Stimulated activated CD4-positive, alpha-beta T cell treated with anti-CD3 and anti-CD28 coated beads, Interleukin-2, amount 100 ng/mL, for 4 hours (primary cell): ENCODE data around the gene BTBD6.

Experiments
- DNase-seq: peaks from one replicate; pipeline ENCODE4 v3.0.0-alpha.2; 2020; ENCODE audit warnings: low read depth

The BTBD6 gene

GRCh38 chr14:105248368-105249181 is at the start of gene BTBD6:
TSS of gene BTBD6 (plus strand) at chr14:105248533. CDS start at chr14:105248712, 179 bp downstream.
- peak; percentile 83 for DNase-seq

DNA sequence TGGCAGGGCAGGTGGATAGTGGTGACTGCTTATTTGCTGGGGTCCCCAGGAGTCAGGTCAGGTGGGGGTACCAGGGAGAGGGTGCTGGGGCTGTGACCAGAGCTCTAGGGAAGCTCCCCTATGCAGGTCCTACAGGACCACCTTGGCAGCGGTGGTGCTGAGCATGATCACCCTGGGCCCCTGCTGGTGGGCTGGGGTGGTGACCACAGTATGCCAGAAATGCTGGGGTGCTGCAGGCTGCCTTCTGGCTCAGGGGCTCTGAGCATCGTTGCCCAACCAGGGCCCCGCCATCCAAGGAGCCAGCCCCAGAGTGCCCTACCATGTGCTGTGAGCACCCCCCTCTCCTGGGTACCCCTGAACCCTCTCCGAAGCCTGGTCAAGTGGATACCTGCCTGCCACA is 49.7 kb upstream of the BTBD6 start:
- DNase-seq: no peak

DNA sequence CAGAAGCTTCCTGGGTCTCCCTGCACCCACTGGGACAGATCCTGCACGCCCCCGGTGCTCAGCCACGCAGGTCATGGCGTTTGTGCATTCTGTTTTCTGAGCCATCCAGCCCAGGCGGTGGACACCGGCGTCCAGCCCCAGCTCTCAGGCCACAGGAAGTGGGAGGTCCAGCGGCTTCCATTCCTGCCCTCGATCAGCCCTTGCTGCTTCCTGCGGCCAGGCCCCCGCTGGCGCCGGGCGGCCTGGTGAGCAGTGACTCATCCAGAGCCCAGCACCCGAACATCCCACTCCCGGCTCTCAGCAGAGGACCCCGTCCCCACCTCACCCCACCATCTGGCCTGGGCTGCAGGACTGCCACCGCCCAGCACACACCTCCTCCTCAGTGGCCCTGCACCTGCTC is 49.2 kb upstream of the BTBD6 start:
- no peak for DNase-seq

- no peak for DNase-seq
These were observed 48.3 kb upstream of the BTBD6 start for GRCh38 chr14:105200074-105200473.

GRCh38 chr14:105200641-105201040 is 47.7 kb upstream of the BTBD6 start:
- no peak for DNase-seq

- DNase-seq: no peak
These were observed 47.0 kb upstream of the BTBD6 start for GRCh38 chr14:105201156-105201924.

DNA sequence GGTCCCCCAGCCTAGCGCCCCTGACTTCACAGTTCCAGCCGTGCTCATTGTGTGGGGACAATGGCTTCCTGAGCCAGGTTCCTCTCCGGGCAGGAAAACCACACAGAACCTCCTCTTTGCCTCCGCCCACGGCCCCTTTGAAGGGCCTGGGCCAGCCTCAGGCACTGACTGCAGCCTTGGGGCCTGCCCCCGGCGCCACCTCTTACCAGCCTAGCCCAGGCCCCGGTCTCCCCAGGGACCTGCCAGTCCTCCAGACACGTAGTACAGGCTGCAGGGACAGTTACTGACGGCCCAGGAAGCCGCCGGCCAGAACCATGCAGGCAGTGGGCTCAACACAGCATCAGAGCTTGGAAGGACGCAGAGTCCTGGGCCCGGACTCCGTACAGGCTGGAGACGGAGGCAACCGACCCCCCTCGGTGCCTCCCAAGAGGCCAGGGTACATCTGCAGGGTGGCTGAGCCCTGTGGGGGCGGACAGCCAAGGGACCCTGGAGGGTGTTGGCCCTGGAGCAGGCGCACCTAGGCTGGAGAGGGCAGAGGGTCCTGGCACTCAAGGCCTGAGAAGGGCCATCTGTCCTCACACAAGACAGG is 46.3 kb upstream of the BTBD6 start:
- DNase-seq: no peak

- no peak for DNase-seq
These were observed 45.2 kb upstream of the BTBD6 start for GRCh38 chr14:105203057-105203531.

GRCh38 chr14:105203701-105204100 is 44.6 kb upstream of the BTBD6 start:
- DNase-seq: no peak

DNA sequence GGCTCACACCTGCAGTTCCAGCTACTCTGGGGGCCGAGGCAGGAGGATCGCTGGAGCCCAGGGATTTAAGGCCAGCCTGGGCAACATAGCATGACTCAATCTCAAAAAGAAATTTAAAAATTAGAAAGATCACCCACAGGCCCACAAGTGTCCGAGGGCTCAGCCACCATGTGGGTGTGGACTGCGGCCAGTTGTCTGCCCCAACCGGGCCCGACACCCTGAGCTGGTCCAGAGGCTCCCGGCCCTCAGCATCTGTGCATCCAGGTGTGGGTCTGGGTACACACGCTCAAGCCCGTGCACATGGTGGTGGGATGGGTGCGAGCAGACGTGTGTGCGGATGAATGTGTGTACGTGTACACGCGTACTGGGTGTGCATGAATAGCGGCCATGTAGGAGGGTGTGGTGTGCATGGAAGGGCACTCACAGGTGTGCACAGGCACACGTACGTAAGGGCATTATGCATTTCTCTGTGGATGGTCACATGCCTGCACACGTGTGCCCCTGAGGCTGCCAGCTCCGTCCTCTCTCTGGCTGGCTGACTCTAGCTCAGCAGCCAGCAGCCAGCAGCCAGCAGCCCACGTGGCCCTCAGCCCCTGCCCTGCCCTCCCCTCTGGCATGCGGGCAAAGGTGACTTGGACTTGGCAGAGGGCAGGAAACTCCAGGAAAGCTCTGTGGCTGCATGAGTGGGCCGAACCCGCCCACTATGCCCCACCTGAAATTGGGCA is 44.0 kb upstream of the BTBD6 start:
- DNase-seq: no peak

DNA sequence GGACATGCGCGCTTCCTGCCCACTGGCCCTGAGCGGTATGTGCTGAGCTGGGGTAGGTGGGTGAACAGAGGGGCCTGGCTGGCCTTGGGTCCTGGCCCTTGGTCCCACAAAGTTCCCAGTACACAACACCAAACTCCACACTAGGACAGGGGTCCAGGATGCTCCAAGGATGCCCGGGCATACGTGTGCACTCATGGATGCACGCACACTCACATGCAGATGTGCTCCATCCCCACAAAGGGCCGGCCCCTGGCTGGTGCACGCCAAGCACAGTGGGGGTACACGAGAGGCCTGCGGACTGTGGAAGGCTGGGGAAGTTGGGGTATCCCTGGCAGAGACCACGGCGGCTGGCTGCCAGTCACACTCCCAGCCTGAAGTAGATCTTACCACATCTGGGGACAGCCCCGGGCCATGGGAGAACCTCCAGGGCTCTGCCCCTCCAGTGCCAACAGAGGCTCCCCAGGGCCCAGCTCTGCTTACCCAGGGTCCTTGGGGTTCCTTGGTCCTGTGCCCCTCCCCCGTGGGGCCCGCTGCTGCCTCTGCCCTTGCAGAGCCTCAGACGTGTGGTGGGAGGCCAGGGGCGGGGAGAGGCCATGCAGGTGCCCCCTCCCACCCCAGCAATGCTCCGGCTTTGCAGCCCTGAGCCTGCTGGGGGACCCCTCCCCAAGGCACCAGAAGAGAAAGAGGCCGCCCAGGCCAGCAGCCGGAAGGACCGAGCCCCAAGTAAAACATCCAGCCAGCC is 43.2 kb upstream of the BTBD6 start:
- DNase-seq: no peak

- no peak for DNase-seq
These were observed 42.6 kb upstream of the BTBD6 start for GRCh38 chr14:105205673-105206208.

GRCh38 chr14:105206873-105207272 is 41.5 kb upstream of the BTBD6 start:
- DNase-seq: no peak

- DNase-seq: no peak
These were observed 40.9 kb upstream of the BTBD6 start for GRCh38 chr14:105207460-105207901.

DNA sequence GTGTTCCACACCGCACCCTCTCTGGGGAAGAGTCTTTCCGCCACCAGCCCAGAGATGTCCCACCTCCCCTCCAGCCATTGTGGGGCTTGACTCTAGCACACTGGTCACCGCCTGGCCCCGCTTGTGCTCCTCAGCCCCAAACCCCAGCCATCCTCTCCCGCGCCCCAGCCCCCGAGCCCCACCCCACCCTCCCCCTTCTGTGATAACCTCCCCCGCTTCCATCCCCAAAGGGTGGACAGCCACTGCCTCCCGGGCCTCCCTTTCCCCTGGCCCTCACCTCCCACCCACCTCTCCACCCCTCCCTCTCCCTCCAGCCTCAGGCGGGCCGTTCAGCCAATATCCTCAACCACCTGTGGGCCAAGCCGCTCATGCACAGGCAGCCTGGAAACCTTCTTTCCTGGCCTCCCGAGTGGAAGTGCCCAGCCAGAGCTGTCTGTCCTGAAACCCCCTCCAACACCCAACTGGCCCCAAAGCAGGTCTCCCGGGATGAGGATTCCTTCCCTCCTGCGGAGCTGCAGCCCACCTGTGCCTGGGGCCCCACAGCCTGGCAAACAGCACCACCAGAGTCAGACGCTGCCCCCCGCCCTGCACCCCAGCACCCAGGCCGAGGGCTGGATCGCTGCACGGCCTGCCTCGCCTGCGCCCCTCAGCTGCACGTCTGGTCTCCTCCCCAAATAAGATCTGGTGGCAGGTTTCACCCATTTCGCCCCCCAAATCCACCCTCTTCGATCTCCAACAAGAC is 40.2 kb upstream of the BTBD6 start:
- no peak for DNase-seq

DNA sequence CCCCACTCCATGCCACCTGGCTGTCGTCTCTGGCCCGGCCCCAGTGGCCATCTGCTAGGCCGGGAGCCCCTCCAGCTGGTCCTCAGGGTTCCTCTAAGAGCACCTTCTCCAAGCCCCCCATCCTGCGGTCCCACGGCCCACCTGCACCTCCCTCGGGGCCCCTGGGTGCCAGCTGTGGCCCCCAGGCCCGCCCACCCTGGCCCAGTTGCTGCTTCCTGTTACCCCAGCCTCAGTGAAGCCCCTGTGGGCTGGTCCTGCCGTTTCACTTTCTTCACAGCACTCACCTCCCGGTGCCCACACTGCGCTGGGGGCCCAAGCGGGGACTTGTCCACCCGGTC is 39.6 kb upstream of the BTBD6 start:
- DNase-seq: no peak

DNA sequence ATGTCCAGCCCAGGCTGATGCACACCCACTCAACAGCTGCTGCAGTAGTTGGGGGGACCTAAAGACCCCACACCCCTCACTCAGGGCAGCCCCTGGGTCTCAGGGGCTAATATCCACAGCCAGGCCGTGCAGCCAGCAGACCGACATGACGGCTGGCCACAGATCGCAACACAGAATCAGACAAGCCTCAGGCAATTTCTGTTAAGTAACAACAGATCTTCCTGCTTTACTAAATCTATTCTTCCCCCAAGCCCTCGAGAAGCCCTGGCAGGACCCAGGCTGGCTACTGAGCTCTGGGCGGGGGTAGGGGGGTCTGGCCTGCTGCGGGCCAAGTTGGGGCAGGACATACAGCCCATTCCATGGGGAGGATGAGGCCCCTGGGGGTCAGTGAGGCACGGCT is 39.2 kb upstream of the BTBD6 start:
- no peak for DNase-seq

- DNase-seq: no peak
These were observed 38.7 kb upstream of the BTBD6 start for GRCh38 chr14:105209646-105210045.

- DNase-seq: no peak
These were observed 37.9 kb upstream of the BTBD6 start for GRCh38 chr14:105210266-105211025.
